ENCODE results near the gene FBXW4. TPM values are rescaled to one million over a fixed set of nuclear protein-coding genes. Genes with fewer than 3 reads are reported as not detected.

The FBXW4 gene
- total RNA-seq, 4 donors from 2014 or later, result 57.0 to 84.8 (median 65.2) TPM

DNA sequence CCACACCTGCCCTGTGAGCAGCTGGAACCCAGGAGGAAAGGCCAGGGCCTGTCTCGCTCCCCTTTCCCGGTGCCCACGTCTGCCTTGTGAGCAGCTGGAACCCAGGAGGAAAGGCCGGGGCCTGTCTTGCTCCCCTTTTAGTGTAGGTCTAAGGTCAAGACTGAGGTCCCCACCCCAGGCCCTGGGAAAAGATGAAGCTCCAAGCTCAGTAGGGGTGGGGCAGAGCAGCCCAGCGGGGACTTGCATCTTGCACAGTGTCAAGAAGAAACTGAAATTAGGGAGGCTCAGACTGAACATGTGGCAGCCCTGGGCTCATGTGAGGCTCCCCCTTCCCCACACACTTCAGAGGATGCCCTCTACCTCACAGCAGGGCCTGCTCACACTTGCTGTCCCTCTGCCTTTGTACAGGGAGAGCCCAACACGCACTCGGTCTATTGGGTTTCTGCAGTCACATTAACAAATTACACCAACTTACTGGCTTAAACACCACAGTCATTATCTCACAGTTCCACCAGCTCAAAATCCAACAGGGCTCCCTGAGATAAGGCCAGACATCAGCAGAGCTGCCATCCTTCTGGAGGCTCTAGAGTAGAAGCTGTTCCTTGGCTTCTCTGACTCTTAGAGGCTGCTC lies 119.3 kb downstream of the FBXW4 start:
- DNase-seq (ENCODE audit: low spot score in 2 of 2), result no peak
- H3K4me1 ChIP-seq, result peaks cover 0 to 5% (median under 1%) of the 10 kb centered on the region in 4 donors
- H3K27ac ChIP-seq, result no peak overlapping the region
- no peak overlapping the region for H3K4me3 ChIP-seq
- H3K27me3 ChIP-seq, result no peaks in the 10 kb centered on the region
- peaks cover 0 to 58% (median 8%) of the 10 kb centered on the region in 3 donors for H3K36me3 ChIP-seq
- H3K9me3 ChIP-seq, result peaks cover 0 to 16% (median 2%) of the 10 kb centered on the region in 4 donors
- TF ChIP-seq, protein P1, sequence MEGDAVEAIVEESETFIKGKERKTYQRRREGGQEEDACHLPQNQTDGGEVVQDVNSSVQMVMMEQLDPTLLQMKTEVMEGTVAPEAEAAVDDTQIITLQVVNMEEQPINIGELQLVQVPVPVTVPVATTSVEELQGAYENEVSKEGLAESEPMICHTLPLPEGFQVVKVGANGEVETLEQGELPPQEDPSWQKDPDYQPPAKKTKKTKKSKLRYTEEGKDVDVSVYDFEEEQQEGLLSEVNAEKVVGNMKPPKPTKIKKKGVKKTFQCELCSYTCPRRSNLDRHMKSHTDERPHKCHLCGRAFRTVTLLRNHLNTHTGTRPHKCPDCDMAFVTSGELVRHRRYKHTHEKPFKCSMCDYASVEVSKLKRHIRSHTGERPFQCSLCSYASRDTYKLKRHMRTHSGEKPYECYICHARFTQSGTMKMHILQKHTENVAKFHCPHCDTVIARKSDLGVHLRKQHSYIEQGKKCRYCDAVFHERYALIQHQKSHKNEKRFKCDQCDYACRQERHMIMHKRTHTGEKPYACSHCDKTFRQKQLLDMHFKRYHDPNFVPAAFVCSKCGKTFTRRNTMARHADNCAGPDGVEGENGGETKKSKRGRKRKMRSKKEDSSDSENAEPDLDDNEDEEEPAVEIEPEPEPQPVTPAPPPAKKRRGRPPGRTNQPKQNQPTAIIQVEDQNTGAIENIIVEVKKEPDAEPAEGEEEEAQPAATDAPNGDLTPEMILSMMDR (IDR thresholded peaks at IDR 0.05), result no peak
- TF ChIP-seq EP300 (IDR thresholded peaks at IDR 0.05), result no peak
- TF ChIP-seq POLR2A (IDR thresholded peaks at IDR 0.05), result no peak
- 77 to 83% methylated on average over 7 of the region's 7 CpGs for WGBS, 2 donors

DNA sequence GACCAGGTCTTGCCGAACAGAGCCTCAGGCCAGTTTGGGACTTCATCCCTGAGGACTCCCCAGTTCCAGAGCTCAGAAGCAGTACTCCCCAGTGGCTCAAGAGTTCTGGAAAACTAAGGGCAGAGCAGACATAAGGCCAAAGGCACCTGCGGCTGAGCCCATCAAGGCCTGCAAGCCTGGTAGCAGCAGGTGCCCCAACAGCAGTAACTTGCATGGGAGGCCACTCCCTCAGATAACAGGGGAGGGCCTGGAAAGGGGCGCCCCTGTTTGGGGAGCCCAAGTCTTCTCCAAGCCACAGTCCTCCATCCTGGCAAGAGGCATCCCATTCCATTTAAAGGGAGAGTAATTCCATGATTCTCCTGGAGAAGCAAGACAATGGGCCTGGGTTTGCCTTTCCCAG lies 119.9 kb downstream of the FBXW4 start:
- Histone ChIP-seq H3K27ac (no peak overlapping the region), H3K4me1 (peaks cover 0 to 11% (median 5%) of the 10 kb centered on the region in 4 donors), H3K4me3 (no peak overlapping the region), H3K9me3 (peaks cover 0 to 16% (median 2%) of the 10 kb centered on the region in 4 donors), H3K27me3 (peaks cover 0 to 2% of the 10 kb centered on the region in 2 donors), H3K36me3 (peaks cover 0 to 52% (median 8%) of the 10 kb centered on the region in 3 donors)
- 75 to 83% methylated on average over 2 of the region's 3 CpGs for WGBS, 2 donors
- TF ChIP-seq POLR2A (IDR thresholded peaks at IDR 0.05) (no peak), EP300 (IDR thresholded peaks at IDR 0.05) (no peak)
- TF ChIP-seq, protein P1 (IDR thresholded peaks at IDR 0.05), result no peak
- no peak for DNase-seq (ENCODE audit: low spot score in 2 of 2)

DNA sequence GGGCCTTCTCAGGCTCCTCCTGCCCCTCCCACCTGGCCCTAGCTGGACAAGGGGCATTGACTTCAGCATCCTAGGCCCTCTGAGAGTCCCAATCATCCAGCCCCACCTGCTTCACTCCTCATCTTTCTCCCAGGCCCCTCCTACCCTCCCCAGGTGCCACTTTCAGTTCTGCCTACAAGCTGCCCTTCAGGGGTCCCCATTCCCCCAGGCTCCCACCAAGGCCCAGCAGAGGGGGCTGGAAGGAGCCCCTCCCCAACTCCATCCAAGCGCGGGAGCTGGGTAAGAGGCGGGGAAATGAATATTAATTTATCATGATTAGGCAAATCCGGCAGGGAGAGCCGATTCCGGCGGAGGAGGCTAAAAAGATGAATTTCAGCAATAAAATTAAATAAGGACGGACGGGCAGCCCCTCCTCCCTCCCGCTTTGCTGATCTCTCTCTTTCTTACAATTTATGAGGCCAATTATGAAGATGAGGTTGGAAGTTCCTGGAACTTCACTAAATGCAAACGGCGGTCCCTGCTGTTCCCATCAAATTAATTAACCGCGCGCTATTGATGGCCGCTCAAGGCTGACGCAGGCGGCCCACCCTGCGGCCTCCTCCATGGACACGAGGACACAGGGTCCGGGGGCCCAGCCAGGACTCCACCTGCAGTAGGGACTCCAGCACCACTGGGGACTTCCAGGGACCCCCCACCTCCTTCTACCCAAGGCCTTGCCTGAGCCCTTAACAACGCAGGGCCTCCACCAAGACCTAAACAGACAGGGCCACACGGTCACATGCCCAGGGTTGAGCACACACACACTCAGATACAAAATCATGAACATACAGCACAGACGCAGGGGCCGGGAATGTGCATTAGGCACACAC lies 120.9 kb downstream of the FBXW4 start:
- DNase-seq (ENCODE audit: low spot score in 2 of 2), result no peak
- Histone ChIP-seq H3K4me1 (peaks cover 0 to 20% (median 10%) of the 10 kb centered on the region in 4 donors), H3K36me3 (peaks cover 0 to 43% (median 3%) of the 10 kb centered on the region in 3 donors), H3K27me3 (peaks cover 4 to 10% of the 10 kb centered on the region in 2 donors), H3K9me3 (peaks cover 0 to 16% (median 2%) of the 10 kb centered on the region in 4 donors), H3K27ac (no peak overlapping the region), H3K4me3 (no peak overlapping the region)
- TF ChIP-seq POLR2A (IDR thresholded peaks at IDR 0.05), result no peak
- no peak for TF ChIP-seq EP300 (IDR thresholded peaks at IDR 0.05)
- TF ChIP-seq, protein P1 (IDR thresholded peaks at IDR 0.05), result no peak
- 71 to 80% methylated on average over 23 to 24 of the region's 25 CpGs for WGBS, 2 donors

GRCh38 chr10:101572785-101573184 lies 122.2 kb downstream of the FBXW4 start:
- no peak for DNase-seq (ENCODE audit: low spot score in 2 of 2)

DNA sequence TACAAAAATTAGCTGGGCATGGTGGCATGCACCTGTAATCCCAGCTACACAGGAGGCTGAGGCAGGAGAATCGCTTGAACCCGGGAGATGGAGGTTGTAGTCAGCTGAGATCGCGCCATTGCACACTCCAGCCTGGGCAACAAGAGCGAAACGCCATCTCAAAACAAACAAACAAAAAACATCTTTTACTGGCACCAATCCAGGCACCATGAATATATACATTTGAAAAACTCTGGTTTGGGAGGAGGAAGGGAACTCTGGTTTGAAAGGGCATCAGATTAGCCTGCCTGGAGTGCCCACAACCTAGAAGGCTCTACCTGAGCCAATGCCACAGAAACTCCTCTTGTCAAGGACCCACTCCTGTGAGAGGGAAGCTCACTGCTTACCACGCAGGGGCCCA lies 122.8 kb downstream of the FBXW4 start:
- no peak for DNase-seq (ENCODE audit: low spot score in 2 of 2)
- 86% methylated on average over 7 of the region's 7 CpGs for WGBS, 2 donors
- TF ChIP-seq, protein P1 (IDR thresholded peaks at IDR 0.05), result no peak
- TF ChIP-seq POLR2A (IDR thresholded peaks at IDR 0.05), result no peak
- TF ChIP-seq EP300 (IDR thresholded peaks at IDR 0.05), result no peak
- Histone ChIP-seq H3K36me3 (peaks cover 0 to 23% (median 0%) of the 10 kb centered on the region in 3 donors), H3K4me1 (peaks cover 0 to 20% (median 10%) of the 10 kb centered on the region in 4 donors), H3K4me3 (no peak overlapping the region), H3K27ac (no peak overlapping the region), H3K27me3 (peaks cover 4 to 30% of the 10 kb centered on the region in 2 donors), H3K9me3 (peaks cover 0 to 16% (median 2%) of the 10 kb centered on the region in 4 donors)

More at GRCh38 chr10:101572785-101573184, 122.2 kb downstream of the FBXW4 start:
- H3K9me3 ChIP-seq, result peaks cover 0 to 16% (median 2%) of the 10 kb centered on the region in 4 donors
- H3K27me3 ChIP-seq, result peaks cover 4 to 23% of the 10 kb centered on the region in 2 donors
- peaks cover 0 to 20% (median 10%) of the 10 kb centered on the region in 4 donors for H3K4me1 ChIP-seq
- 84 to 96% methylated on average over 2 of the region's 2 CpGs for WGBS, 2 donors
- no peak overlapping the region for H3K4me3 ChIP-seq
- no peak for TF ChIP-seq EP300 (IDR thresholded peaks at IDR 0.05)
- no peak overlapping the region for H3K27ac ChIP-seq
- peaks cover 0 to 29% (median 0%) of the 10 kb centered on the region in 3 donors for H3K36me3 ChIP-seq
